Hair follicle dermal papilla cell (primary cell): ENCODE data around the gene MAGEA9B. TPM values are rescaled to one million over a fixed set of nuclear protein-coding genes. Genes with fewer than 3 reads are reported as not detected.

Source experiments
- total RNA-seq: library from RNA; depleted of rRNA; stranded (reverse); fragments of >200 nt; gene quantifications from 2 replicates; pipeline ENCODE4 v1.2.3, GENCODE V29; 2012

The MAGEA9B gene
- total RNA-seq: not detected in 2 replicates

GRCh38 chrX:149587359-149587758 lies at the start of gene MAGEA9B:
Gene MAGEA9B, minus strand, starts transcription at chrX:149587459. Its CDS starts 4,280 bp downstream, at chrX:149583179.

GRCh38 chrX:149631234-149632165 lies 44.2 kb upstream of the MAGEA9B start, which contains the start of gene TMEM185A:
Gene TMEM185A, minus strand, starts transcription at chrX:149631792. Its CDS starts 212 bp downstream, at chrX:149631580.

GRCh38 chrX:149595214-149595613 lies 8.0 kb upstream of the MAGEA9B start, which contains the start of gene HSFX2:
Gene HSFX2, minus strand, starts transcription at chrX:149595314. Its CDS starts 614 bp downstream, at chrX:149594700.

GRCh38 chrX:149549701-149550100 lies 37.6 kb downstream of the MAGEA9B start, which contains the start of gene HSFX3:
Gene HSFX3, minus strand, starts transcription at chrX:149549924. Its CDS starts 72 bp downstream, at chrX:149549852.

GRCh38 chrX:149540621-149541520 lies 46.4 kb downstream of the MAGEA9B start, which contains the start of gene EOLA1:
Gene EOLA1, plus strand, starts transcription at chrX:149541012. Its CDS starts 4,619 bp downstream, at chrX:149545631.

Other genes starting within 250 kb of the MAGEA9B start
- 48.9 and 51.1 TPM in 2 replicates for gene IDS, start 82.2 kb downstream of the MAGEA9B start, total RNA-seq
- gene EOLA1, start 46.4 kb downstream of the MAGEA9B start, total RNA-seq: 12.5 and 13.1 TPM in 2 replicates
- not detected in 2 replicates for gene HSFX3, start 37.5 kb downstream of the MAGEA9B start, total RNA-seq
- not detected in 2 replicates for gene HSFX2, start 7.9 kb upstream of the MAGEA9B start, total RNA-seq
- 16.9 and 23.2 TPM in 2 replicates for gene TMEM185A, start 44.3 kb upstream of the MAGEA9B start, total RNA-seq
- gene MAGEA11, start 124.6 kb upstream of the MAGEA9B start, total RNA-seq: not detected in 2 replicates
- 0.97 and 1.3 TPM in 2 replicates for gene HSFX1, start 186.6 kb upstream of the MAGEA9B start, total RNA-seq
- not detected in 2 replicates for gene MAGEA9, start 194.5 kb upstream of the MAGEA9B start, total RNA-seq